ENCODE data around the gene UNC119. TPM values are rescaled to one million over a fixed set of nuclear protein-coding genes. Genes with fewer than 3 reads are reported as not detected.
A peak's percentile ranks its signal among the peaks of the same experiment; 100 is the strongest.

UNC119 gene
- total RNA-seq, 8 experiments from 2014 or later, result 12.6 to 77.8 (median 39.2) TPM

DNA sequence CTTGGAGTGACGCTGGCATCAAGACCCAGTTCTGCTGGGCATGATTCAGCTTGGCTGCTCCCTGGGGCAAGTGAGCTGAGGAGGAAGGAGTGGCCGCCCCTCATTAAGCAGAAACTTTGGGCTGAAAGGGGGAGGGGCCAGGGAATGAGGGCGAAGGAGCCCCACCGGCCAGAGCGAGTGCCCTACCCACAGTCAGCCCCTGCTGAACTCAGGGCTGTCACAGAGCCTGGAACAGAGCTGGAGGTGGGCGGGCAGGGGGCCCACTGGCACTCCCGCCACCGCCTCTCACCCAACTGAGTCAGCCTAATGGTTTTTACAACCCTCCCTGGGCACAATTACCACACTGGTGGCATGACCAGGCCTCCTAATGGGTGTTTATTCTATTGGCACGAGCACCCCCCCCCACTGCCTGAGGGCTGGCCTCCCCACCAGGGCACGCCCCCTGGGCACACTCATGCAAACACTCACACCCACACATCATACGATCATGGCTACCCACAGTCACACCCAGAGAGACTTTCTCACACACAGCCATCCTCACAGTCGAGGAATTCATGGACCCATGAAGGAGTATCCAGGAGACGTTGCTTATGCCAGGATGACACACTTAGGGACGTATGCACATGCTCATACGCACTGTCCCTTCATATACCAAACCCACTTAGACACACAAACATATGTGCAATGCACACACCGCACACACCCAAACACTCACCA, 19.2 kb downstream of the UNC119 start:
- peaks cover 5 to 6% of the 10 kb centered on the region in 2 donors for H3K4me1 ChIP-seq (replicated peaks in 1 of 2)
- peak in 3 of 8 experiments; percentile 66 to 79 (median 77) for ATAC-seq (replicated peaks in 6 of 8)
- H3K27ac ChIP-seq, result no peak overlapping the region
- in situ Hi-C loops (cut with MboI; ENCODE audit: low pct_unique_long_range_greater_than_20kb in 2 of 9, low sequenced_read_pairs in 9 of 9, unreplicated experiment in 9 of 9), result no loop called here
- no peak overlapping the region for H3K4me3 ChIP-seq
- WGBS, 10 experiments, result 20 to 100% (median 88%) methylated on average over 1 to 5 of the region's 16 CpGs; no CpG with 5 or more reads in 4 of the 10 experiments

DNA sequence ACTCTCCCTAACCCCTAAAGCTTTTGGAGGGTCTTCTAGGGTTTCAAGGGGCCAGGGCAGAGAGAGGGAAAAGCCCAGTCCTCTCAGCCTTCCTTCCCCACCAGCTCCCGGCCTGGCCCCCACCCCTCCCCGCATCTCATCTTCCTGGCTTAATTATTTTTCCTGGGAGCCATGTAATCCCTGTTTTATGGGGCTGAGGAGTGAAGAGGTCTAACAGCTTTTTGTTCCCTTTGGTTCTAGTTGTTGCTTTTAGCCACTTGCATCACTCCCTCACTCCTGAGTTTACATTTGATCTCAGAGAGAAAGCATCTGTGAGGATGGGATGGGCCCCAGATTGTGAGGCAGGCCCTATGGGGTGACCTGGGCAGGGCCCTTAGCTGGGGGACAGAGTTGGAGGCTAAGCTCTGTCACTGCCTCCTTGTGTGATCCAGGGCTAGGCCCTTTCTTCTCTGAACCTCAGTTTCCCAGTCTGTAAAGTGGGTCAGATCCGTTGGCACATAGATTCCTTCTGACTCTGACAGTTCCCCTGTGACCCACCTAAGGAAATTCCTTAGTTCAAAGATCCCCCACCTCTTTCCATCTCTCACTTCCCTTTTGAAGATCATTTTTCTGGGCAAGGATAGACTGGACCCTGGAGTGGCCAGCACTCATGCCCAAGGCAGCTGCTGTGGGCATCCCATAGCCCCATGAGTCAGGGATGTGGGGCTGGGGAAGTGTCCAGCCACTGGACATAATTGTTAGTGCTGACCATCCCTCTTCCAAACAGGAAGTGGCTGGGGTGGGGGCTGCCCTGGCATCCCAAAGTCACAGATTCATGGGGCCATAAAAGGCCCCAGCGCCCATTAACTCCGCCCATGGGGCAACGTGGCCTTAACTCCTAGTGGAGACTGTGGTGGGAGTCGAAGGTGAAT, 20.1 kb downstream of the UNC119 start:
- in situ Hi-C loops (cut with MboI; ENCODE audit: low pct_unique_long_range_greater_than_20kb in 2 of 9, low sequenced_read_pairs in 9 of 9, unreplicated experiment in 9 of 9), result no loop called here
- ATAC-seq (replicated peaks in 6 of 8), result no peak
- WGBS, 10 experiments, result 60 to 78% methylated on average over 1 to 2 of the region's 7 CpGs; no CpG with 5 or more reads in 8 of the 10 experiments

DNA sequence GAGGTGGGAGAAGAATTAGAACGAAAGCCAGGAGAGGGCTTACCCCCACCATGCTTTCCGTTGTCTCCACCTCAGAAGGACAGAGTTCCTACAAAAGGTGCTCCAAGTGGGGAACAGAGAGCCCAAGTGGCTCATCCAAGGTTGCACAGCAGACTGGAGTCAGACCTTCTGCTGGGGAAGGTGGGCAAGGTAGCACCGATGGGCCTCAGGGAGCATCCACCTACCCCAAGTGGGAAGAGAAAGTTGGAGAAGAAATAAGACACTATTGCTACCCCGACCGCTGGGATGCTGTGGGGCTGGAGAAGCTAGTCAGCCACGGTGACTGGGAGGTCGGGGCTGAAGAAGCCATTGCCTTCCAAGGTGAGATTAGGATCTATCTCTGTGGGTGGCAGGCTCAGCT, 21.5 kb downstream of the UNC119 start:
- ATAC-seq (replicated peaks in 6 of 8), result no peak
- 40 to 100% (median 91%) methylated on average over 1 to 5 of the region's 7 CpGs; no CpG with 5 or more reads in 4 of the 10 experiments for WGBS, 10 experiments
- peaks cover 12 to 13% of the 10 kb centered on the region in 2 donors for H3K4me1 ChIP-seq (replicated peaks in 1 of 2)
- no peak overlapping the region for H3K27ac ChIP-seq
- no peak overlapping the region for H3K4me3 ChIP-seq
- in situ Hi-C loops (cut with MboI; ENCODE audit: low pct_unique_long_range_greater_than_20kb in 2 of 9, low sequenced_read_pairs in 9 of 9, unreplicated experiment in 9 of 9), result no loop called here

More for the DNA sequence above, 20.1 kb downstream of the UNC119 start:
- Histone ChIP-seq H3K4me3 (no peak overlapping the region), H3K27ac (no peak overlapping the region), H3K4me1 (replicated peaks in 1 of 2) (peaks cover 6 to 7% of the 10 kb centered on the region in 2 donors)

DNA sequence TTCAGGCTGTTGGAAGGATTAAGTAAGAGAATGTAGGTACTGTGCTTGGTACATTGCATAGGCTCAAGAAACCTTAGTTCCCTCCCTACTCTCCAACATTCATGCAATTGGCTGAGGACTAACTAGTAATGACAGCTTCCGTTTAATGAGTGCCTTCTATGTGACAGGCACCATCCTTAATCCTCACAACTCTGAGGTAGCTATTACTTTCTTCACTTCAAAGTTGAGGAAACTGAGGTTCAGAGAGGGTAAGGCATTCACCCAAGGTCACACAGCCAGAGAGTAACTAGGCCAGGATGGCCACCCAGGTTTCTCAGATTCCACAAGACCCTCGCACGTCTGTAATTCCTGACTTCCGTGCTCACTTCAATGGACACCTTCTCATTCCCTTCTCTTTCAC, 22.2 kb downstream of the UNC119 start:
- no peak overlapping the region for H3K4me3 ChIP-seq
- no peak for ATAC-seq (replicated peaks in 6 of 8)
- in situ Hi-C loops (cut with MboI; ENCODE audit: low pct_unique_long_range_greater_than_20kb in 2 of 9, low sequenced_read_pairs in 9 of 9, unreplicated experiment in 9 of 9), result no loop called here
- 29 to 100% (median 86%) methylated on average over 1 to 4 of the region's 4 CpGs; no CpG with 5 or more reads in 2 of the 10 experiments for WGBS, 10 experiments
- no peak overlapping the region for H3K27ac ChIP-seq
- peaks cover 12 to 16% of the 10 kb centered on the region in 2 donors for H3K4me1 ChIP-seq (replicated peaks in 1 of 2)

DNA sequence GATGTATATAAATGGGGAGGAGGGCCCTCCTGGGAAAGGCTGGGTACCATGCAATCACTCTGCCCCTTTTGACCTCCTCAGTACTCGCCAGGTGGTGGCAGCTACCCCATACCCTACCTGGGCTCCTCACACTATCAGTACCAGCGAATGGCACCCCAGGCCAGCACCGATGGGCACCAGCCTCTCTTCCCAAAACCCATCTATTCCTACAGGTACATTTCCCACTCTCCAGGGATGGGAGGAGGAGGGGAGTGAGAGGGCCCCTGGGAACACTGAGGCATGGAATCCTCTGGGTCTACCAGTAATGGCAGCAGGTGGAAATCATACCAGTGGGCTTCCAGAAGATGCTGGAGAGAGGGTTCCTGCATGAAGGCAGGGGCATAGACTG, 23.4 kb downstream of the UNC119 start:
- 70 to 100% methylated on average over 1 to 2 of the region's 3 CpGs; no CpG with 5 or more reads in 8 of the 10 experiments for WGBS, 10 experiments
- in situ Hi-C loops (cut with MboI; ENCODE audit: low pct_unique_long_range_greater_than_20kb in 2 of 9, low sequenced_read_pairs in 9 of 9, unreplicated experiment in 9 of 9), result no loop called here
- H3K4me1 ChIP-seq (replicated peaks in 1 of 2), result peaks cover 16 to 26% of the 10 kb centered on the region in 2 donors
- ATAC-seq (replicated peaks in 6 of 8), result no peak
- H3K27ac ChIP-seq, result no peak overlapping the region
- H3K4me3 ChIP-seq, result no peak overlapping the region

DNA sequence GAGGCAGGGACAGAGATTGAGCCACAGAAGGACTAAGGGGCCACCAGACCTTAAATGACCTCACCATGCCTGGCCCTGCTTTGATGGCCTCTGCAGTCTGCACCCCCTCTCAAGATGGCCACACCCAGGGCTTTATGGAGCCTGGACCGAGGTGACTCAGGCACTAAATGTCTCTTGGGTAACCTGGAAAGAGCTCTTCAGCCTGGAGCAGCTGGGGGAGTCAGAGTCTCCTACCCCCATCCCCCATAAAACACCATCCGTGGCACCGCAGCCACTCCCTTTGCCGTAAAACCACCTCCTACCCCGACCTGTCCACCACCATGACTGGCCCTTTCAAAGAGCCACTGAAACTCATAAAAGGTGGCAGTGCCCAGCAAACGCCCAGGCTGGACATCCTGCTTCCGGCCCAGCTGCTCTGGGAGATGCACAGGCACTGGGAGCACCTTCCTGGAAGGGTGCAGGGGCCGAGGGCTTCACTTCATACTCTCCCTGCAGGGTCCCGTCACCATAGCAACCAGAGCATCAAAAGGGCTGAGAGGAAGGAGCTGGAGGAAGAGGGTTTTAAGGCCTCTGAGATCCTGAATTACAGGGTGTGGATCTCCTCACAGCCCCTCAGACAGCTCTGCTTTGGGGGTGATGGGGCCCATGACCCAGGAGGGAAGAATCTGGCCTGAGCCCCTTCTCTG, 24.0 kb downstream of the UNC119 start:
- no peak overlapping the region for H3K4me3 ChIP-seq
- WGBS, 10 experiments, result 47 to 64% (median 59%) methylated on average over 2 to 4 of the region's 9 CpGs; no CpG with 5 or more reads in 6 of the 10 experiments
- peaks cover 16 to 26% of the 10 kb centered on the region in 2 donors for H3K4me1 ChIP-seq (replicated peaks in 1 of 2)
- in situ Hi-C loops (cut with MboI; ENCODE audit: low pct_unique_long_range_greater_than_20kb in 2 of 9, low sequenced_read_pairs in 9 of 9, unreplicated experiment in 9 of 9), result no loop called here
- peak in 7 of 8 experiments; percentile 6 to 40 (median 26) for ATAC-seq (replicated peaks in 6 of 8)
- no peak overlapping the region for H3K27ac ChIP-seq

DNA sequence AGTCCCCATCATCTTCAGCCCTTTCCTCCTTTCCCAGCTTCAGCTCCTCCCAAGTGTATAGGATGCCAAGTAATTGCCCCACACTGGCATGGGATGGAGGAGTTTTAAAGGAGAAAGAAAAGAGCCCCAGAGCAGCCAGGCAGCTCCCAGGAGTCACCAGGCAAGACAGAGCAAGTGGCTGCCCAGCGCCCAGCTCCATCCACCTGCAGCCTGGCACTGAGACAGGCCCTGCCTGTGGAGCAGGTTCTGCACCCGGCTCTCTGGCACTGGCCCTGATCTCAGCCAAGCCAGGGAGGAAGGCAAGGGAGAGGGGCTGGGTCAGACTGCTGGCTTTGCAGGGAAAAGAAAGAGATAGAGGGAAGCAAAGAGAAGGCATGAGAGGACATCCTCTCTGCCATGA, 24.6 kb downstream of the UNC119 start:
- Histone ChIP-seq H3K4me3 (no peak overlapping the region), H3K4me1 (replicated peaks in 1 of 2) (peaks cover 16 to 26% of the 10 kb centered on the region in 2 donors), H3K27ac (no peak overlapping the region)
- 80 to 100% (median 100%) methylated on average over 1 of the region's 2 CpGs; no CpG with 5 or more reads in 7 of the 10 experiments for WGBS, 10 experiments
- in situ Hi-C loops (cut with MboI; ENCODE audit: low pct_unique_long_range_greater_than_20kb in 2 of 9, low sequenced_read_pairs in 9 of 9, unreplicated experiment in 9 of 9), result no loop called here
- ATAC-seq (replicated peaks in 6 of 8), result no peak

DNA sequence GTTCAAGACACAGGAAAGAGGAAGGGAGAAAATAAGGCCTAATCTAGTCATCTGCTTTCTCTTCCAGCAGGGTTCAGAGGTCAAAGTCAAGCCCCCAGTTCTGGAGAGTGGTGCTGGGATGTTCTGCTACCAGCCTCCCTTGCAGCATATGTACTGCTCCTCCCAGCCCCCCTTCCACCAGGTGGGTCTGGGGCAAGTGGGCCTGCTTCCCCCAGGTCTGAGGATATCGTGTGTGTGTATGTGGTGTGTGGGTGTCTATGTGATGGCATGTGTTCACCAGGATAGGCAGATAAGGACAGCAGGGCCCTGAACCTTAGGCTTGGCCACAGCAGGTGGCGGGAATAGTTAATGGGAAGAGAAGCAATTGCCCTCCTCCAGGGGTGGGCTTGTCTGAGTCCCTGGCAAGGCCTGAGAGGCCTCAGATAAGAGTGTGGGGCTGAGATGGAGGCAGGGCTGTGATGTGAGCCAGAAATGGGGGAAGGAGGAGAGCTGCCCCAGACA, 25.2 kb downstream of the UNC119 start:
- Histone ChIP-seq H3K4me1 (replicated peaks in 1 of 2) (peaks cover 16 to 26% of the 10 kb centered on the region in 2 donors), H3K4me3 (no peak overlapping the region), H3K27ac (no peak overlapping the region)
- in situ Hi-C loops (cut with MboI; ENCODE audit: low pct_unique_long_range_greater_than_20kb in 2 of 9, low sequenced_read_pairs in 9 of 9, unreplicated experiment in 9 of 9), result no loop called here
- 40 to 100% (median 100%) methylated on average over 1 of the region's 2 CpGs; no CpG with 5 or more reads in 6 of the 10 experiments for WGBS, 10 experiments
- ATAC-seq (replicated peaks in 6 of 8), result no peak

DNA sequence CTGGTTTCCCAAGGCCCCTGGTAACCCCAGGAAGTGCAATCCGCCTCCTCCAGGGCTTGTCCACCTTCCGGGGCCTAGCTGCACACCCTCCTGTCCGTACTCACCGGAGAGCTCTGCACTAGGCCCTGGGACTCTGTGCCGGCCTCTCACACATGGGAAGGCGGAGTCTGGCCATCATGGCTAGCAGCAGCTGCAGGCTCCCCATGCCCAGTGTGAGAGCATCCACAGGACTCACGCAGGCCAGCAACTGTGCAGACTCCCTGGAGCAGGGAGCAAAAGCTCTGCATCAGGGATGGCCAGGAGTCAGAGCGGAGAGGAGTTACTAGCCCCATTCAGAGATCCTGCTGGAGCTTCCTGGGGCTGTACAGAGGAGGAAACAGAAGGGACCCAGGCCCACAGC, 26.0 kb downstream of the UNC119 start:
- ATAC-seq (replicated peaks in 6 of 8), result peak in 6 of 8 experiments; percentile 36 to 78 (median 58)
- Histone ChIP-seq H3K27ac (no peak overlapping the region), H3K4me1 (replicated peaks in 1 of 2) (peaks cover 16 to 26% of the 10 kb centered on the region in 2 donors), H3K4me3 (no peak overlapping the region)
- 48 to 80% (median 70%) methylated on average over 1 to 4 of the region's 8 CpGs; no CpG with 5 or more reads in 4 of the 10 experiments for WGBS, 10 experiments
- in situ Hi-C loops (cut with MboI; ENCODE audit: low pct_unique_long_range_greater_than_20kb in 2 of 9, low sequenced_read_pairs in 9 of 9, unreplicated experiment in 9 of 9), result no loop called here

DNA sequence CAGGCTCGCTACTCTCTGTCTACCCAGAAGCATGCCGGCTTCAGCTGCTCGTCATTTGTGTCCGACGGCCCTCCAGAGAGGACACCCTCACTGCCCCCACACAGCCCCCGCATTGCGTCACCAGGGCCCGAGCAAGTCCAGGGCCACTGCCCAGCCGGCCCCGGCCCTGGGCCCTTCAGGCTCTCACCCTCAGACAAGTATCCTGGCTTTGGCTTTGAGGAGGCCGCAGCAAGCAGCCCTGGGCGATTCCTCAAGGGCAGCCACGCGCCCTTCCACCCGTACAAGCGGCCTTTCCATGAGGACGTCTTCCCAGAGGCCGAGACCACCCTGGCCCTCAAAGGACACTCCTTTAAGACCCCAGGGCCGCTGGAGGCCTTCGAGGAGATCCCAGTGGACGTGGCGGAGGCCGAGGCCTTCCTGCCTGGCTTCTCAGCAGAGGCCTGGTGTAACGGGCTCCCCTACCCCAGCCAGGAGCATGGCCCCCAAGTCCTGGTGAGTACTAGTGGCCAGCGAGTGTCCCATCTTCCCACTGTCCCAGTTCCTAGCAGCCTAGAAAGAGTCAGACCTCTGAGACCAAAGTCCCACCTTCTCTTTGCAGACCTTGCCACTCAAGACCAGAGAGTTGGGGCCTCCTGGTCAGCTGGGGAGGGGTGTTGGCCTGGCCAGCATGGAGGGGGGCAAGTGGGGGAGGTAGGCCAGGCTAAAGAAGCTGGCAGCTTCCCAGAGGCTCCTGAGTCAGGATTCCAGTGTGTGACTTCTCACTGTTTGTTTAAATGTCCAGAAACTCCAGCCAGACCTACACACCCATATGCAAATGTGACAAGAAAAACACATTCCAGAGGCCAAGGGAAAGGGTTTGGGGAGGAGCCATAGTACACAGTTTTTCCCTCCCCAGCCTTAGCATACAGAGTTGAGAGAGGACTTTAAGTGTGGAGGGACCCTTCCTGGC, 27.7 kb downstream of the UNC119 start:
- in situ Hi-C loops (cut with MboI; ENCODE audit: low pct_unique_long_range_greater_than_20kb in 2 of 9, low sequenced_read_pairs in 9 of 9, unreplicated experiment in 9 of 9), result no loop called here
- H3K27ac ChIP-seq, result no peak overlapping the region
- H3K4me3 ChIP-seq, result no peak overlapping the region
- WGBS, 10 experiments, result 77 to 100% (median 100%) methylated on average over 1 to 6 of the region's 25 CpGs; no CpG with 5 or more reads in 5 of the 10 experiments
- H3K4me1 ChIP-seq (replicated peaks in 1 of 2), result peaks cover 16 to 26% of the 10 kb centered on the region in 2 donors
- ATAC-seq (replicated peaks in 6 of 8), result peak; percentile 71 to 98 (median 79)

DNA sequence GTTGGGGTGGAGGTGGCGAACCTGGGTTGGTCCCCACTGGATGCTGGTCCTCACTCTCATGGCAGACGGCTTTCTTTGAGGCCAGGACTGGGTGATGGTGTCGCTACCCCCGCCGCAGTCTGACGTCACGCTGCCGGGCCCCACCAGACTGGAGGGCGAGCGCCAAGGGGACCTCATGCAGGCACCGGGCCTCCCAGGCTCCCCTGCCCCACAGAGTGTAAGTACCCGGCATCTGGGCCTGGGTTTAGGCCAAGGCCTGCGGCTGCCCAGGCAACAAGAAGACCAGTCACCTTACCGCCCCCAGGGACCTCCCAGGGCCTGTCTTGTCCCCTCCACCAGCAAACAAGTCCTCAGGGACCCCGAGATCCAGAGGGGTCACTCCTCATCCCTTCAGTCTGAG, 28.5 kb downstream of the UNC119 start:
- ATAC-seq (replicated peaks in 6 of 8), result no peak
- in situ Hi-C loops (cut with MboI; ENCODE audit: low pct_unique_long_range_greater_than_20kb in 2 of 9, low sequenced_read_pairs in 9 of 9, unreplicated experiment in 9 of 9), result no loop called here
- Histone ChIP-seq H3K4me1 (replicated peaks in 1 of 2) (peaks cover 16 to 26% of the 10 kb centered on the region in 2 donors), H3K27ac (no peak overlapping the region), H3K4me3 (no peak overlapping the region)
- 0 to 80% (median 72%) methylated on average over 1 to 4 of the region's 15 CpGs; no CpG with 5 or more reads in 5 of the 10 experiments for WGBS, 10 experiments

DNA sequence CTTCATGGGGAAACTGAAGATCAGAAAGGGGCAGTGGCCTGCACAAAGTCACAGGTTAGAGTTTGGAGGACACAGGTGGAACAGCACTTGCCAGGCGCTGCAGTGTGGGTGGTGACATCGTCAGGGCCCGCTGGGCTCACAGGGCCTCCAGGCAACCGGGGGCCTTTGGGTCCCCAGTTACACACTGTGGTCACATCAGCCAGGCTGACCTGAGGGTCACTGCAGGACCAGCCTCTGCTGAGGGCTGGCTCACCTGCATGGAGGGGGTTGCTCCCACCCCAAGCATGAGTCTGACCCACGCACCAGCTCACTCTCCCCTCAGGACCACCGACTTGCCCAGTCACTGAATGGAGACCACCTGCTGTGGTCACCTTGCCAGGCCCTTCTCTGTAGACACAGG, 29.2 kb downstream of the UNC119 start:
- peaks cover 10 to 19% of the 10 kb centered on the region in 2 donors for H3K4me1 ChIP-seq (replicated peaks in 1 of 2)
- H3K4me3 ChIP-seq, result no peak overlapping the region
- in situ Hi-C loops (cut with MboI; ENCODE audit: low pct_unique_long_range_greater_than_20kb in 2 of 9, low sequenced_read_pairs in 9 of 9, unreplicated experiment in 9 of 9), result no loop called here
- H3K27ac ChIP-seq, result no peak overlapping the region
- 82% methylated on average over 3 of the region's 6 CpGs; no CpG with 5 or more reads in 9 of the 10 experiments for WGBS, 10 experiments
- no peak for ATAC-seq (replicated peaks in 6 of 8)
